HL-60 (cell line): Measurements from ENCODE around the gene HTR2A.
"Not testable (repeated sequence)": the region's sequence is repeated elsewhere in the genome, so short reads cannot be mapped to it uniquely, and the experiment has no call there.

Source experiments
- DNase-seq, 2 experiments: peaks; one replicate each; pipeline ENCODE4 v3.0.0-alpha.2; 2010 to 2020; ENCODE audit warnings: low read depth in 1 of 2, low spot score in 1 of 2
- H3K27ac ChIP-seq: fragments of 250-450 bp; sonication (Bioruptor Pico); replicated peaks from 2 replicates; pipeline ENCODE4 v1.5.1; 2020; ENCODE audit warnings: mild to moderate bottlenecking, moderate library complexity
- H3K27me3 ChIP-seq: fragments of 250-450 bp; sonication (Bioruptor Pico); 2 replicates; pipeline ENCODE4 v1.5.1; 2021; ENCODE audit warnings: mild to moderate bottlenecking, moderate library complexity; ENCODE audit not compliant: insufficient read depth, poor library complexity, severe bottlenecking
- H3K4me3 ChIP-seq: replicated peaks from 2 replicates; pipeline ENCODE4 v1.5.1; 2011; ENCODE audit warnings: mild to moderate bottlenecking, control low read depth, low read length; ENCODE audit not compliant: insufficient read depth
- GABPA ChIP-seq: IDR thresholded peaks from 2 replicates; pipeline ENCODE4 v1.6.1; 2012; ENCODE audit warnings: low read depth
- POLR2AphosphoS5 ChIP-seq: IDR thresholded peaks from 2 replicates; pipeline ENCODE4 v1.6.1; 2012; ENCODE audit warnings: low read depth
- SPI1 ChIP-seq: IDR thresholded peaks from 2 replicates; pipeline ENCODE4 v1.6.1; 2012; ENCODE audit warnings: low read depth, mild to moderate bottlenecking, borderline replicate concordance
- TF ChIP-seq, protein P1 (sequence below): IDR thresholded peaks from 2 replicates; pipeline ENCODE4 v1.6.1; 2012; ENCODE audit warnings: low read depth; ENCODE audit not compliant: insufficient replicate concordance
- TF ChIP-seq, protein P2 (sequence below): IDR thresholded peaks from one replicate; pipeline ENCODE4 v1.5.1; 2011; ENCODE audit warnings: low read length, control low read depth, inconsistent platforms; ENCODE audit not compliant: insufficient read depth

Gene HTR2A

DNA sequence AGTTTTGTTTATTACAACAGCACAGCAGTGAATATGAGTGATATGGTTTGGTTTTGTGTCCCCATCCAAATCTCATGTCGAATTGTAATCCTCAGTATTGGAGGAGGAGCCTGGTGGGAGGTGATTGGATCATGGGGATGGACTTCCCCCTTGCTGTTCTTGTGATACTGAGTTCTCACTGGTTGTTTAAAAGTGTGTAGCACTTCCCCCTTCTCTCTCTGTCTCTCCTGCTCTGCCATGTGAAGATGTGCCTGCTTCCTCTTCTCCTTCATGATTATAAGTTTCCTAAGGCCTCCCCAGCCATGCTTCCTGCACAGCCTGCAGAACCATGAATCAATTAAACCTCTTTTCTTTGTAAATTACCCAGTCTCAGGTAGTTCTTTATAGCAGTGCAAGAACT, 91.9 kb downstream of the HTR2A start:
- TF ChIP-seq SPI1, result peak; percentile 72; the same call in 1 of the 2 replicates
- H3K27ac ChIP-seq, H3K27me3 ChIP-seq, H3K4me3 ChIP-seq: not testable (repeated sequence)
- DNase-seq, result peak; percentile 49 to 62

DNA sequence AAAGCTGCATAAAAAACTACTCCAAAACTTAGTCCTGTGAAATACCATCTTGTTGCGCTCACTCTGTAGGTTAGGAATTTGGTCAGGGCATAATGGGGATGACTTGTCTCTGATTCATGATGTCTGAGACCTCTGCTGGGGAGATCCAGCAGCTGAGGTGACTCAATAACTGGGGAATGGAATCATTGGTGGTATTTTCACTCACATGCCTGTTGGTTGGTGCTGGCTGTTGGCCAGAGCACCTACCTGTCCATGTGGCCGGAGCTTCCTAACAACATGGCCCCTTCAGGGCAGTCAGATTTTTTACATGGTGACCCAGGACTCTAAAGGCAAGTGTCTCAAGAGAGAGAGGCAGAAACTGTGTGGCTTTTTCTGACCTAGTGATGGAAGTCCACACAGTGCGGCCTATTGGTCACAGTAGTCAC, 92.5 kb downstream of the HTR2A start:
- TF ChIP-seq, protein P1, sequence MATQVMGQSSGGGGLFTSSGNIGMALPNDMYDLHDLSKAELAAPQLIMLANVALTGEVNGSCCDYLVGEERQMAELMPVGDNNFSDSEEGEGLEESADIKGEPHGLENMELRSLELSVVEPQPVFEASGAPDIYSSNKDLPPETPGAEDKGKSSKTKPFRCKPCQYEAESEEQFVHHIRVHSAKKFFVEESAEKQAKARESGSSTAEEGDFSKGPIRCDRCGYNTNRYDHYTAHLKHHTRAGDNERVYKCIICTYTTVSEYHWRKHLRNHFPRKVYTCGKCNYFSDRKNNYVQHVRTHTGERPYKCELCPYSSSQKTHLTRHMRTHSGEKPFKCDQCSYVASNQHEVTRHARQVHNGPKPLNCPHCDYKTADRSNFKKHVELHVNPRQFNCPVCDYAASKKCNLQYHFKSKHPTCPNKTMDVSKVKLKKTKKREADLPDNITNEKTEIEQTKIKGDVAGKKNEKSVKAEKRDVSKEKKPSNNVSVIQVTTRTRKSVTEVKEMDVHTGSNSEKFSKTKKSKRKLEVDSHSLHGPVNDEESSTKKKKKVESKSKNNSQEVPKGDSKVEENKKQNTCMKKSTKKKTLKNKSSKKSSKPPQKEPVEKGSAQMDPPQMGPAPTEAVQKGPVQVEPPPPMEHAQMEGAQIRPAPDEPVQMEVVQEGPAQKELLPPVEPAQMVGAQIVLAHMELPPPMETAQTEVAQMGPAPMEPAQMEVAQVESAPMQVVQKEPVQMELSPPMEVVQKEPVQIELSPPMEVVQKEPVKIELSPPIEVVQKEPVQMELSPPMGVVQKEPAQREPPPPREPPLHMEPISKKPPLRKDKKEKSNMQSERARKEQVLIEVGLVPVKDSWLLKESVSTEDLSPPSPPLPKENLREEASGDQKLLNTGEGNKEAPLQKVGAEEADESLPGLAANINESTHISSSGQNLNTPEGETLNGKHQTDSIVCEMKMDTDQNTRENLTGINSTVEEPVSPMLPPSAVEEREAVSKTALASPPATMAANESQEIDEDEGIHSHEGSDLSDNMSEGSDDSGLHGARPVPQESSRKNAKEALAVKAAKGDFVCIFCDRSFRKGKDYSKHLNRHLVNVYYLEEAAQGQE, result no peak
- TF ChIP-seq GABPA, result no peak
- no peak for TF ChIP-seq SPI1
- TF ChIP-seq, protein P2, sequence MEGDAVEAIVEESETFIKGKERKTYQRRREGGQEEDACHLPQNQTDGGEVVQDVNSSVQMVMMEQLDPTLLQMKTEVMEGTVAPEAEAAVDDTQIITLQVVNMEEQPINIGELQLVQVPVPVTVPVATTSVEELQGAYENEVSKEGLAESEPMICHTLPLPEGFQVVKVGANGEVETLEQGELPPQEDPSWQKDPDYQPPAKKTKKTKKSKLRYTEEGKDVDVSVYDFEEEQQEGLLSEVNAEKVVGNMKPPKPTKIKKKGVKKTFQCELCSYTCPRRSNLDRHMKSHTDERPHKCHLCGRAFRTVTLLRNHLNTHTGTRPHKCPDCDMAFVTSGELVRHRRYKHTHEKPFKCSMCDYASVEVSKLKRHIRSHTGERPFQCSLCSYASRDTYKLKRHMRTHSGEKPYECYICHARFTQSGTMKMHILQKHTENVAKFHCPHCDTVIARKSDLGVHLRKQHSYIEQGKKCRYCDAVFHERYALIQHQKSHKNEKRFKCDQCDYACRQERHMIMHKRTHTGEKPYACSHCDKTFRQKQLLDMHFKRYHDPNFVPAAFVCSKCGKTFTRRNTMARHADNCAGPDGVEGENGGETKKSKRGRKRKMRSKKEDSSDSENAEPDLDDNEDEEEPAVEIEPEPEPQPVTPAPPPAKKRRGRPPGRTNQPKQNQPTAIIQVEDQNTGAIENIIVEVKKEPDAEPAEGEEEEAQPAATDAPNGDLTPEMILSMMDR, result no peak
- no peak for TF ChIP-seq POLR2AphosphoS5
- no peak overlapping the region for H3K27ac ChIP-seq
- H3K4me3 ChIP-seq, result no peak overlapping the region
- no peak for DNase-seq
- no peaks in the 10 kb centered on the region for H3K27me3 ChIP-seq

DNA sequence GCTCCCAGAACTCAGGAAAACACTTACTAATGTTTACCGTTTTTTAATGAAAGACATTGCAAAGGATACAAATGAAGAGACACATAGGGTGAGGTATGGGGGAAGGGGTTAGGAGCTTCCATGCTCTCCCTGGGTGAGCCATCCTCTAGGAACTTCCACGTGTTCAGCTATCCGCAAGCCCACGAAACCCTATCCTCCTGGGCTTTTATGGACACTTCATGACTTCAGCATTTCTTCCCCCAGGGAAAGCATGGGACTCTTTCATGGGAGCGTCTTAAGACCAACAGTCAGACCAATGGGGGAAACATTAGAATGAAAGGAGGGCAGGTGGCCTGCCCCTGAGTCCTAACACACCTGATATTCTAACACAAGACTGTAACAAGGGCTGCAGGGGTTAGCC, 93.3 kb downstream of the HTR2A start:
- Histone ChIP-seq H3K27me3 (no peaks in the 10 kb centered on the region), H3K4me3 (no peak overlapping the region), H3K27ac (no peak overlapping the region)
- TF ChIP-seq, protein P2, result no peak
- TF ChIP-seq, protein P1, result no peak
- TF ChIP-seq POLR2AphosphoS5 (no peak), SPI1 (no peak), GABPA (no peak)
- no peak for DNase-seq

DNA sequence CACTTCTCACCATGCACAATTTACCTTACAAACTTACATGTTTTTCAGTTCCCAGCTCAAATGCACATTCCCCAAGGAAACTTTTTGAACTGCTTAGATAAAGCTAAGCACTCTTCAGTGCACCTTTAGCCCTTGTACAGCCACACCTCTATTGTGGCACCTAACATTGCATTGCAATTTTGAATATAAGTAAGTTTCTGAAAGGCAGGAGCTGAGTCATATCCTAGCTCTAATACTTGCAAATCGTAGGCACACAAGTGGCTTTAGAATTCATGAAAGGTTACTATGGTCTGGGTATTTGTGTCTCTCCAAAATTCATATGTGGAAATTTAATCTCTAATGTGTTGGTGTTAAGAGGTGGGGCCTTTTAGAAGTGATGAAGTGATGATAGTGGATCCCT, 95.0 kb downstream of the HTR2A start:
- Histone ChIP-seq H3K27ac (no peak overlapping the region), H3K4me3 (no peak overlapping the region), H3K27me3 (no peaks in the 10 kb centered on the region)
- DNase-seq, result no peak
- TF ChIP-seq, protein P2, result no peak
- TF ChIP-seq, protein P1, result no peak
- TF ChIP-seq GABPA (no peak), POLR2AphosphoS5 (no peak), SPI1 (no peak)
